GM12875 (cell line): ENCODE measurements around the gene LRRK1.

Source experiments
- H3K4me3 ChIP-seq: one replicate; pipeline ENCODE4 v1.5.1; 2011; ENCODE audit warnings: low read depth, low read length, control low read depth
- TF ChIP-seq, protein P1 (sequence below): IDR thresholded peaks from 2 replicates; pipeline ENCODE4 v1.5.1; 2011; ENCODE audit warnings: low read depth, mild to moderate bottlenecking, control low read depth, inconsistent platforms, low read length, moderate library complexity, borderline replicate concordance; ENCODE audit not compliant: insufficient read depth

The LRRK1 gene

DNA sequence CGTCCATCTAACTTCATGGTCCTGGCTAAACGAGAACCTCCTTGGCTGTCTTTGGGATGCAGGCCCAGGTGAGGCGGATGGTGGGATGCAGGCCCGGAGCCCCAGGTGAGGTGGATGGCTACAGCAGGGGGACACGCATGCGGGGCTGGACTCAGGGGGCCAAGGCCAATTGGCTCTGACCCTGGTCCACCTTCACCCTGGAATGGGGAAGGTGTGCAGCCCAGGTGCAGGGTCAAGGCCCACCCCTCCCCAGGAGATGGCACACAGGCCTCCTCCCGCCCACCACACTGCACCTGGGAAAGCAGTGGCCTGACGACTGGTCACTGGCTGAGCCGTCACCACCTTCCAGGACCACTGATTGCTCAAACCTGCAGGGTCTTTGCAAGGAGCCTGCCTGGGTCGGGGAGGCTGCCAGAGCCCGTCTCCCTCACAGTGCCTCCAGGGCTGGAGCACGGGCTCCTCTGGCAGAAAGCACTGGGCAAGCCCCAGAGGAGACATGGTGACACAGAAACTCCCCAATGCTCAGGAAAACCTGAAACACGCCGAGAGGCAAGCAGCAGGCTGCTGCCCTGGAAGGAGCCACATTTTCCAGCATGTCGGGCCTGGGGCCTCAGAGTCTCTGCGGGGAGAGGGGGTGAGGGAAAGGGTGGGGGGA lies 159.6 kb downstream of the LRRK1 start:
- TF ChIP-seq, protein P1, sequence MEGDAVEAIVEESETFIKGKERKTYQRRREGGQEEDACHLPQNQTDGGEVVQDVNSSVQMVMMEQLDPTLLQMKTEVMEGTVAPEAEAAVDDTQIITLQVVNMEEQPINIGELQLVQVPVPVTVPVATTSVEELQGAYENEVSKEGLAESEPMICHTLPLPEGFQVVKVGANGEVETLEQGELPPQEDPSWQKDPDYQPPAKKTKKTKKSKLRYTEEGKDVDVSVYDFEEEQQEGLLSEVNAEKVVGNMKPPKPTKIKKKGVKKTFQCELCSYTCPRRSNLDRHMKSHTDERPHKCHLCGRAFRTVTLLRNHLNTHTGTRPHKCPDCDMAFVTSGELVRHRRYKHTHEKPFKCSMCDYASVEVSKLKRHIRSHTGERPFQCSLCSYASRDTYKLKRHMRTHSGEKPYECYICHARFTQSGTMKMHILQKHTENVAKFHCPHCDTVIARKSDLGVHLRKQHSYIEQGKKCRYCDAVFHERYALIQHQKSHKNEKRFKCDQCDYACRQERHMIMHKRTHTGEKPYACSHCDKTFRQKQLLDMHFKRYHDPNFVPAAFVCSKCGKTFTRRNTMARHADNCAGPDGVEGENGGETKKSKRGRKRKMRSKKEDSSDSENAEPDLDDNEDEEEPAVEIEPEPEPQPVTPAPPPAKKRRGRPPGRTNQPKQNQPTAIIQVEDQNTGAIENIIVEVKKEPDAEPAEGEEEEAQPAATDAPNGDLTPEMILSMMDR: no peak
- no peak overlapping the region for H3K4me3 ChIP-seq

DNA sequence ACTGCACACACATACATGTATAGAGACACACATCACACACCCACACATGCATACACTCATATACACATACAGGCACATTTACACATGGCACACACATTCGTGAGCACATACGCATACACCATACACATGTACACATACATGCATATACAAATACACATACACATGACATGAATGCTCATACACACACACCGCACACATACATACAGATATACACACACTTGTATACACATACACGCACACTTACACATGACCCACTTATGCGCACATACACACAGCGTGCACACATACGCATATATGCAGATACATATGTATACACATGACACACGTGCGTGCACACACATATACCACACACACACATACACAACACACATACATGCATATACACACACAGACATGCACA lies 162.7 kb downstream of the LRRK1 start:
- H3K4me3 ChIP-seq: no peak overlapping the region
- TF ChIP-seq, protein P1: no peak

DNA sequence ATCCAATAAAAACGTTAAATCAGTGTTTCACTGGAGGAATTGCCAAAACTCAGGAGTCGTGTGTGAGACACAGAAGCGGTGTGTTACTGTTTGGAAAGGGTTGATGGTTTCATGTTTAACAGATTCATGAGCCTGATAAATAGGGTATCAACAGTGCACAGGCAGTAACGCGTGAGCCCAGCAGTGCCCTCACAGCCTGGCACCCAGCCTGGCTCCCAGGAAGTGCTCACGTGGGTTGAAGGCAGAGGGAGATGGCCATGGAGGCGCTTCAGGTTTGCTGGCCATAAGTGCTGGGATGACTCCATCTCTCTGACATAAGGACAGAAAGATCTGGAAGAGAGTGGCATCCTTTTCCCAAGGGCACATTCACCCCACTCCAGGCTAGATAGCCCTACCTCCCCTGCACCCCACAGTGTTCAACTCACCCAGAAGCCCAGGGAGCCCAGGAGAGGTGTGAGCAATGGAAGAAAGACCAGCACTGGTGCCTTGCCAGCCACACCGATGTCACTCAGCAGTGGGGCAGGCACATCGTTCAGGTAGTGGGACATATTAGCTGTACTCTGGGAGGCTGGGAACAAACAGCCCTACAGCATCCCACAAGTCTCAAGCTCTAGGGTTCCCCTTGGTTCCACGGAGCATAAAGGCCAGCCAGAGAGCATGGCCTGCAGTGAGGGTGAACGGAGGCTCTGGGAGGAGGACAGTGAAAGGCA lies 164.3 kb downstream of the LRRK1 start:
- TF ChIP-seq, protein P1: no peak
- no peak overlapping the region for H3K4me3 ChIP-seq

DNA sequence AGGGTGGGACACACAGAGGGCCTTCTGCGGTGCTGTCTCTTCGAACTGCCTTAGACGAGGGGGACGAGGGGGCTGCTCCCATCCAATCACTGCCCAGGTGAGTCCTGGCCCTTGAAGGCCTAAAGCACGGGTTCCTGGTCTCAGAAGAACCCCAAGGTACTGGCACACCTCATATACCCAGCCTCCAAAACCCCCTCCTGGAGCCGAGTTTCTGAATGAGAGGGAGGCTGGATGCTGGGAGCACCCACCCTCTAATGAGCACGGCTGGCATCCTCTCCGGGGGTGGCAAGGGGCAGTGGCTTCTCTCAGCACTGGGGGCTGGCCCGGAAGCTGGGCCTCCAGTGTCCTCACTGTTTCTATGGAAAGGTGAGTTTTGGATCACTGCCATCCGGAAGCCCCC lies 165.6 kb downstream of the LRRK1 start:
- TF ChIP-seq, protein P1: no peak

GRCh38 chr15:101085311-101085700 lies 166.1 kb downstream of the LRRK1 start:
- no peak overlapping the region for H3K4me3 ChIP-seq
- TF ChIP-seq, protein P1: no peak

More for the DNA sequence above, 165.6 kb downstream of the LRRK1 start:
- H3K4me3 ChIP-seq: no peak overlapping the region

DNA sequence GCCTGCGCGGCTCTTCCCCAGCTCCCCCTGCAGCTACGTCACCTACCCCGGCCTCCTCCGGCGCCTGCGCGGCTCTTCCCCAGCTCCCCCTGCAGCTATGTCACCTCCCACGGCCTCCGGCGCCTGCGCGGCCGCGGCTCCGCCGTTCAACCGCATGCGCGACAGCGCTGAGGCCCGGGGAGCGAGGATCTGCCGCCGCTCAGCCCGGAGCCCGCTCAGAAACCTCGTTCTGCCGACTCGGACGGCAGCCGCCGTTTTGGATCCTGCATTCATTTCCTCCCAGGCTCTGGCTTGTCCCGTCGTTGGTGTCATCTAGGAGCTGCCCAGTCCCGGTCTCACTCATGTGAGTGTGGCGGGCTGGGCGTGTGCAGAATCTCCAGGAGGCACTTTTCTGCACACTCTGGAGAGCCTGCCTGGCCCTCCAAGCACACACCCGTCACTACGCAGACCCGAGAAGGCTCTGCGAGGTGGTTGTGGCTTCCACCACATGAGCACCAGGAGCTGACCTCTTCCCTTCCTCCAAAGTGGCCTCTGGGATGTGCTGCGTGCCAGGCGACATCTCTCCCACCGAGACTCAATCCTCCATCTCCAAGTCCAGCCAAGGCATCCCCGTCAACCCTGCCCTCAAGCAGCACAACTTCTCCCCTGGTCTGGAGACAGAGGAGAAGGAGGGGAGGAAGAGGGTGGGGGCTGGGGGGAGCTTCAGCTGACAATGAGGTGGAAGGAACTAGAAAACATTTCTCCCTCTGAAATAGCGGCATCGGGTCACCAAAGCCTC lies 167.4 kb downstream of the LRRK1 start:
- TF ChIP-seq, protein P1: no peak
- H3K4me3 ChIP-seq: no peak overlapping the region
